Progenitor cell of endocrine pancreas (in vitro differentiated cells): Measurements from ENCODE around the gene SMPD3. TPM values are rescaled to one million over a fixed set of nuclear protein-coding genes. Genes with fewer than 3 reads are reported as not detected.

ENCODE experiments used
- DNase-seq: peaks from one replicate; pipeline ENCODE4 v3.0.0; 2021; ENCODE audit warnings: low spot score; ENCODE audit not compliant: unreplicated experiment
- H3K27ac Mint-ChIP-seq: 2 replicates; pipeline ENCODE4 v1.8.0; 2021; ENCODE audit warnings: mild to moderate bottlenecking, moderate library complexity, mixed read lengths
- H3K27me3 Mint-ChIP-seq: 2 replicates; pipeline ENCODE4 v1.8.0; 2021; ENCODE audit warnings: mixed read lengths
- H3K36me3 Mint-ChIP-seq: 2 replicates; pipeline ENCODE4 v1.8.0; 2022; ENCODE audit warnings: mixed read lengths; ENCODE audit not compliant: insufficient read depth
- H3K4me1 Mint-ChIP-seq: 2 replicates; pipeline ENCODE4 v1.8.0; 2021; ENCODE audit warnings: low read depth, mixed read lengths
- H3K4me3 Mint-ChIP-seq: 2 replicates; pipeline ENCODE4 v1.8.0; 2021; ENCODE audit warnings: low read depth, mild to moderate bottlenecking, moderate library complexity, mixed read lengths
- H3K9me3 Mint-ChIP-seq: 2 replicates; pipeline ENCODE4 v1.8.0; 2021; ENCODE audit warnings: low read depth, mixed read lengths
- CTCF ChIP-seq: fragments of 200-600 bp; sonication (generic); IDR thresholded peaks from one replicate; pipeline ENCODE4 v1.5.0; 2021; ENCODE audit warnings: antibody characterized with exemption, mild to moderate bottlenecking; ENCODE audit not compliant: unreplicated experiment
- total RNA-seq: library from RNA; stranded (reverse); gene quantifications from 2 replicates; pipeline ENCODE4 v1.2.1, GENCODE V29; 2021

Gene SMPD3
- total RNA-seq, 1 donor from 2014 or later, result 1.7 TPM

GRCh38 chr16:68345351-68345810 is 102.9 kb downstream of the SMPD3 start:
- Mint-ChIP-seq H3K9me3 (no peaks in the 10 kb centered on the region), H3K4me3 (no peak overlapping the region), H3K4me1 (no peaks in the 10 kb centered on the region), H3K27me3 (no peaks in the 10 kb centered on the region), H3K36me3 (peaks cover 24% of the 10 kb centered on the region), H3K27ac (no peak overlapping the region)
- no peak for DNase-seq
- no peak for TF ChIP-seq CTCF

GRCh38 chr16:68344252-68344651 is 104.1 kb downstream of the SMPD3 start:
- no peaks in the 10 kb centered on the region for H3K4me1 Mint-ChIP-seq
- no peak for TF ChIP-seq CTCF
- no peaks in the 10 kb centered on the region for H3K9me3 Mint-ChIP-seq
- no peak overlapping the region for H3K27ac Mint-ChIP-seq
- H3K4me3 Mint-ChIP-seq, result no peak overlapping the region
- H3K27me3 Mint-ChIP-seq, result no peaks in the 10 kb centered on the region
- DNase-seq, result no peak
- peaks cover 27% of the 10 kb centered on the region for H3K36me3 Mint-ChIP-seq

GRCh38 chr16:68343137-68343536 is 105.2 kb downstream of the SMPD3 start:
- DNase-seq, result no peak
- no peak for TF ChIP-seq CTCF
- no peak overlapping the region for H3K4me3 Mint-ChIP-seq
- H3K27ac Mint-ChIP-seq, result no peak overlapping the region
- no peaks in the 10 kb centered on the region for H3K27me3 Mint-ChIP-seq
- H3K9me3 Mint-ChIP-seq, result no peaks in the 10 kb centered on the region
- H3K36me3 Mint-ChIP-seq, result peaks cover 29% of the 10 kb centered on the region
- H3K4me1 Mint-ChIP-seq, result no peaks in the 10 kb centered on the region

GRCh38 chr16:68342620-68343019 is 105.7 kb downstream of the SMPD3 start:
- TF ChIP-seq CTCF, result no peak
- H3K4me3 Mint-ChIP-seq, result no peak overlapping the region
- no peak overlapping the region for H3K27ac Mint-ChIP-seq
- H3K9me3 Mint-ChIP-seq, result no peaks in the 10 kb centered on the region
- H3K36me3 Mint-ChIP-seq, result peaks cover 33% of the 10 kb centered on the region
- DNase-seq, result no peak
- H3K27me3 Mint-ChIP-seq, result no peaks in the 10 kb centered on the region
- no peaks in the 10 kb centered on the region for H3K4me1 Mint-ChIP-seq

GRCh38 chr16:68339214-68339613 is 109.1 kb downstream of the SMPD3 start:
- no peak for DNase-seq
- Mint-ChIP-seq H3K4me3 (no peak overlapping the region), H3K4me1 (no peaks in the 10 kb centered on the region), H3K36me3 (peaks cover 36% of the 10 kb centered on the region), H3K27ac (peak overlapping the region; percentile 43), H3K9me3 (no peaks in the 10 kb centered on the region), H3K27me3 (no peaks in the 10 kb centered on the region)
- TF ChIP-seq CTCF, result no peak
